MM.1S (cell line): ENCODE measurements around the gene KCNH2.

Experiments
- DNase-seq: peaks from one replicate; pipeline ENCODE4 v3.0.0-alpha.2; 2015
- H2AFZ ChIP-seq: fragments of 300-600 bp; sonication (generic); 2 replicates; pipeline ENCODE4 v1.6.0; 2016; ENCODE audit warnings: antibody characterized with exemption, low read length
- H3F3A ChIP-seq: fragments of 300-600 bp; sonication (generic); 2 replicates; pipeline ENCODE4 v1.6.1; 2016; ENCODE audit warnings: mild to moderate bottlenecking, antibody characterized with exemption, low read length, moderate library complexity, mixed read lengths; ENCODE audit not compliant: insufficient read depth
- H3K27ac ChIP-seq: fragments of 300-600 bp; sonication (generic); 2 replicates; pipeline ENCODE4 v1.5.1; 2016; ENCODE audit warnings: mild to moderate bottlenecking, low read length
- H3K27me3 ChIP-seq: fragments of 300-600 bp; sonication (generic); replicated peaks from 2 replicates; pipeline ENCODE4 v1.6.0; 2016; ENCODE audit warnings: low read length; ENCODE audit not compliant: insufficient read depth
- H3K36me3 ChIP-seq: fragments of 300-600 bp; sonication (generic); replicated peaks from 2 replicates; pipeline ENCODE4 v1.6.1; 2016; ENCODE audit warnings: mild to moderate bottlenecking, low read length, mixed read lengths; ENCODE audit not compliant: insufficient read depth
- H3K4me1 ChIP-seq: fragments of 300-600 bp; sonication (generic); 2 replicates; pipeline ENCODE4 v1.6.1; 2016; ENCODE audit warnings: low read length, mixed read lengths
- H3K4me2 ChIP-seq: fragments of 300-600 bp; sonication (generic); 2 replicates; pipeline ENCODE4 v1.6.0; 2016; ENCODE audit warnings: low read depth, low read length
- H3K4me3 ChIP-seq: fragments of 300-600 bp; sonication (generic); 2 replicates; pipeline ENCODE4 v1.5.1; 2016; ENCODE audit warnings: low read length, mixed read lengths
- H3K79me2 ChIP-seq: fragments of 300-600 bp; sonication (generic); 2 replicates; pipeline ENCODE4 v1.6.1; 2016; ENCODE audit warnings: mixed run types, low read length, mixed read lengths
- H3K9ac ChIP-seq: fragments of 300-600 bp; sonication (generic); 2 replicates; pipeline ENCODE4 v1.6.1; 2016; ENCODE audit warnings: low read length, mixed read lengths
- H3K9me2 ChIP-seq: fragments of 300-600 bp; sonication (generic); replicated peaks from 2 replicates; pipeline ENCODE4 v1.6.1; 2016; ENCODE audit warnings: mild to moderate bottlenecking, low read length, mixed read lengths; ENCODE audit not compliant: insufficient read depth
- H3K9me3 ChIP-seq: fragments of 300-600 bp; sonication (generic); replicated peaks from 2 replicates; pipeline ENCODE4 v1.6.1; 2016; ENCODE audit warnings: mild to moderate bottlenecking, low read length, mixed read lengths; ENCODE audit not compliant: insufficient read depth
- H4K20me1 ChIP-seq: fragments of 300-600 bp; sonication (generic); 2 replicates; pipeline ENCODE4 v1.6.1; 2016; ENCODE audit warnings: mild to moderate bottlenecking, low read length, moderate library complexity, mixed read lengths; ENCODE audit not compliant: insufficient read depth
- CTCF ChIP-seq: fragments of 300-600 bp; sonication (generic); IDR thresholded peaks from 2 replicates; pipeline ENCODE4 v1.5.1; 2016; ENCODE audit warnings: antibody characterized with exemption, low read length, mixed read lengths
- EZH2 ChIP-seq: fragments of 300-600 bp; sonication (generic); optimal IDR thresholded peaks from 2 replicates; pipeline ENCODE3; 2017; ENCODE audit warnings: low read depth, mild to moderate bottlenecking, antibody characterized with exemption, low read length, mixed read lengths
- EZH2phosphoT487 ChIP-seq: fragments of 300-600 bp; sonication (generic); IDR thresholded peaks from 2 replicates; pipeline ENCODE4 v1.6.1; 2018; ENCODE audit warnings: antibody characterized with exemption, low read length

KCNH2 gene

GRCh38 chr7:151009327-151010036 is 31.4 kb upstream of the KCNH2 start:
- Histone ChIP-seq H3K27ac (no peak overlapping the region), H3K4me3 (peak overlapping the region; percentile 49)

GRCh38 chr7:151008511-151009323 is 30.6 kb upstream of the KCNH2 start:
- Histone ChIP-seq H3K27me3 (peaks cover 17% of the 10 kb centered on the region), H3K79me2 (no peaks in the 10 kb centered on the region), H3K4me3 (peak overlapping the region; percentile 49), H3K4me2 (peak overlapping the region; percentile 60), H4K20me1 (no peaks in the 10 kb centered on the region), H3K9me3 (no peaks in the 10 kb centered on the region), H3K4me1 (peaks cover 4% of the 10 kb centered on the region; the same call in 1 of the 2 replicates), H3K9me2 (no peaks in the 10 kb centered on the region), H3K27ac (peak overlapping the region; percentile 30; the same call in 1 of the 2 replicates), H3K36me3 (no peaks in the 10 kb centered on the region), H2AFZ (peak overlapping the region; percentile 61), H3F3A (0 out of 2 replicates have a peak, but pooled peaks cover 4% of the 10 kb centered on the region), H3K9ac (peak overlapping the region; percentile 53; the same call in 1 of the 2 replicates)
- DNase-seq: peak; percentile 89
- TF ChIP-seq EZH2phosphoT487 (no peak), CTCF (peak; percentile 98), EZH2 (no peak)

More at GRCh38 chr7:151009327-151010036, 31.4 kb upstream of the KCNH2 start:
- DNase-seq: no peak
- Histone ChIP-seq H3K27me3 (peaks cover 17% of the 10 kb centered on the region), H3K79me2 (no peaks in the 10 kb centered on the region), H3K9me3 (no peaks in the 10 kb centered on the region), H3K36me3 (no peaks in the 10 kb centered on the region), H4K20me1 (no peaks in the 10 kb centered on the region), H3K9me2 (no peaks in the 10 kb centered on the region), H3K9ac (peak overlapping the region; percentile 53; the same call in 1 of the 2 replicates), H3K4me2 (peak overlapping the region; percentile 60), H3F3A (0 out of 2 replicates have a peak, but pooled peaks cover 4% of the 10 kb centered on the region), H3K4me1 (peaks cover 8% of the 10 kb centered on the region; the same call in 1 of the 2 replicates), H2AFZ (peak overlapping the region; percentile 61)
- TF ChIP-seq EZH2 (no peak), CTCF (0 out of 2 replicates have a peak, but pooled peaks have one; percentile 21), EZH2phosphoT487 (no peak)

- Histone ChIP-seq H3K27me3 (peaks cover 15% of the 10 kb centered on the region), H4K20me1 (no peaks in the 10 kb centered on the region), H3K79me2 (no peaks in the 10 kb centered on the region), H3K9ac (peak overlapping the region; percentile 43; the same call in 1 of the 2 replicates), H3K4me3 (peak overlapping the region; percentile 49), H3K36me3 (no peaks in the 10 kb centered on the region), H3K4me2 (peak overlapping the region; percentile 60), H3F3A (0 out of 2 replicates have a peak, but pooled peaks cover 3% of the 10 kb centered on the region), H3K4me1 (peaks cover 2% of the 10 kb centered on the region; the same call in 1 of the 2 replicates), H3K9me2 (no peaks in the 10 kb centered on the region), H2AFZ (peak overlapping the region; percentile 61), H3K27ac (peak overlapping the region; percentile 30; the same call in 1 of the 2 replicates), H3K9me3 (no peaks in the 10 kb centered on the region)
- no peak for TF ChIP-seq EZH2
- TF ChIP-seq EZH2phosphoT487: no peak
- peak; percentile 27 for DNase-seq
These were observed 30.0 kb upstream of the KCNH2 start for GRCh38 chr7:151008143-151008510.
